Panc1 (cell line): Measurements from ENCODE around the gene STRN3. TPM values are rescaled to one million over a fixed set of nuclear protein-coding genes. Genes with fewer than 3 reads are reported as not detected.

Experiments
- ATAC-seq: fragments of 200-7000 bp; cut with Tn5 transposase; 2 replicates; pipeline ENCODE4 v1.9.1; 2020; ENCODE audit warnings: mild to moderate bottlenecking, moderate library complexity
- BruUV-seq: library from RNA; stranded (reverse); fragments of 400-500 nt; replicated peaks from 2 replicates; lab custom pipeline; 2021; lab: Mats Ljungman, UMichigan
- CTCF ChIA-PET: fragments of 300-600 bp; sonication (Branson Sonifier 250); formaldehyde crosslinking; loops from one replicate; lab custom pipeline; 2022; ENCODE audit warnings: antibody characterized with exemption; lab: Charles Lee
- POLR2A ChIA-PET: fragments of 300-600 bp; sonication (Branson Sonifier 250); formaldehyde crosslinking; loops from one replicate; lab custom pipeline; 2022; ENCODE audit warnings: antibody characterized with exemption; lab: Charles Lee
- DNase-seq: peaks from one replicate; pipeline ENCODE4 v3.0.0-alpha.2; 2010; ENCODE audit warnings: low read depth, low spot score
- H3K27ac ChIP-seq: 2 replicates; pipeline ENCODE4 v1.5.1; 2011; ENCODE audit warnings: mild to moderate bottlenecking, low read length, inconsistent platforms
- H3K27me3 ChIP-seq: fragments of 200-500 bp; sonication (Bioruptor generic); 2 replicates; pipeline ENCODE4 v1.6.0; 2014; ENCODE audit warnings: low read length, inconsistent platforms; ENCODE audit not compliant: control insufficient read depth, insufficient read depth
- H3K36me3 ChIP-seq: fragments of 200-500 bp; sonication (Bioruptor generic); 2 replicates; pipeline ENCODE4 v1.5.1; 2014; ENCODE audit warnings: inconsistent platforms, mild to moderate bottlenecking, low read length, moderate library complexity; ENCODE audit not compliant: control insufficient read depth, insufficient read depth
- H3K4me1 ChIP-seq: 2 replicates; pipeline ENCODE4 v1.5.1; 2011; ENCODE audit warnings: inconsistent platforms, mild to moderate bottlenecking, low read length, moderate library complexity; ENCODE audit not compliant: control insufficient read depth, insufficient read depth
- H3K4me3 ChIP-seq, 2 experiments: 2 replicates each; pipeline ENCODE4 v1.5.1; 2011 to 2012; ENCODE audit warnings: low read depth in 2 of 2, low read length in 2 of 2, mild to moderate bottlenecking in 2 of 2, inconsistent platforms in 1 of 2, moderate library complexity in 1 of 2
- H3K9me3 ChIP-seq: fragments of 200-500 bp; sonication (Bioruptor generic); 2 replicates; pipeline ENCODE4 v1.5.1; 2014; ENCODE audit warnings: low read depth, mild to moderate bottlenecking, inconsistent platforms, low read length, moderate library complexity; ENCODE audit not compliant: control insufficient read depth, insufficient read depth
- POLR2AphosphoS5 ChIP-seq: IDR thresholded peaks from 2 replicates; pipeline ENCODE4 v1.6.1; 2012; ENCODE audit warnings: mild to moderate bottlenecking, low read depth, low read length, moderate library complexity
- SIN3A ChIP-seq: IDR thresholded peaks from 2 replicates; pipeline ENCODE4 v1.6.1; 2012; ENCODE audit warnings: low read depth, mild to moderate bottlenecking, low read length, moderate library complexity, borderline replicate concordance; ENCODE audit not compliant: insufficient read depth
- TCF7L2 ChIP-seq: IDR thresholded peaks from 2 replicates; pipeline ENCODE4 v1.6.1; 2011; ENCODE audit warnings: mild to moderate bottlenecking, low read depth, low read length, inconsistent platforms
- in situ Hi-C: cut with HindIII; loops from 2 replicates; pipeline ENCODE4 v1.10.0; 2016; ENCODE audit warnings: low sequenced_read_pairs, low pct_unique_long_range_greater_than_20kb
- intact Hi-C: fragments of 100-400 bp; cut with micrococcal nuclease; formaldehyde crosslinking; loops from one replicate; pipeline ENCODE4 v1.10.0; 2022; ENCODE audit not compliant: unreplicated experiment
- total RNA-seq: library from RNA; stranded (reverse); gene quantifications from one replicate; pipeline ENCODE4 v1.2.1, GENCODE V29; 2021; ENCODE audit not compliant: unreplicated experiment
- TF ChIP-seq, protein P1 (sequence below), 2 experiments: IDR thresholded peaks; 2 replicates each; pipeline ENCODE4 v1.6.1; 2011 to 2012; ENCODE audit warnings: low read depth in 2 of 2, control low read depth in 1 of 2, low read length in 1 of 2, mild to moderate bottlenecking in 1 of 2, moderate library complexity in 1 of 2; ENCODE audit not compliant: insufficient read depth in 1 of 2
- TF ChIP-seq, protein P2 (sequence below): fragments of 450-650 bp; IDR thresholded peaks from 2 replicates; pipeline ENCODE4 v1.5.1; 2017; ENCODE audit warnings: mild to moderate bottlenecking

Gene STRN3
- total RNA-seq, 1 experiment from 2014 or later = 29.2 TPM

DNA sequence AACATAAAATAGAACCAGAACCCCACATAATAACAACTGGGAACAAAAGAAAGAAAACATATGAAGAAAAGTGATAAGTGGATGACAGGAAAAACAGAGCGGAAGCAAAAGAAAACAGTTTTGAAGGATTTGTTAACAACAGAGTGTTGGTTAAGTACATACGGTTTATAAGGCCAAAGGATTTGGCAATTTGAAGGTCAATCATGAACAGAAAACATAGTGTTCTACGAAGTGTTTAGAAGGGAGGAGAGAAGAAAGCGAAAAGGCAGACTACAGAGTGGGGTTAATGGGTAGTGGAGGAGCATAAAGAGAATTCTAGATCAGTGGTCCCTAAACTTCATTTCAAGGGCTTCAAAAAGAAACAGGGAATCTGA lies 4.6 kb downstream of the STRN3 start:
- Histone ChIP-seq H3K4me1 (peaks cover 5% of the 10 kb centered on the region; the same call in 1 of the 2 replicates), H3K9me3 (no peaks in the 10 kb centered on the region), H3K4me3 (no peak overlapping the region), H3K36me3 (peaks cover 6% of the 10 kb centered on the region), H3K27me3 (no peaks in the 10 kb centered on the region), H3K27ac (no peak overlapping the region)
- BruUV-seq = no TSS peak
- DNase-seq (no peak), ATAC-seq (no peak)
- no peak for TF ChIP-seq TCF7L2
- TF ChIP-seq POLR2AphosphoS5 = no peak
- TF ChIP-seq, protein P1, sequence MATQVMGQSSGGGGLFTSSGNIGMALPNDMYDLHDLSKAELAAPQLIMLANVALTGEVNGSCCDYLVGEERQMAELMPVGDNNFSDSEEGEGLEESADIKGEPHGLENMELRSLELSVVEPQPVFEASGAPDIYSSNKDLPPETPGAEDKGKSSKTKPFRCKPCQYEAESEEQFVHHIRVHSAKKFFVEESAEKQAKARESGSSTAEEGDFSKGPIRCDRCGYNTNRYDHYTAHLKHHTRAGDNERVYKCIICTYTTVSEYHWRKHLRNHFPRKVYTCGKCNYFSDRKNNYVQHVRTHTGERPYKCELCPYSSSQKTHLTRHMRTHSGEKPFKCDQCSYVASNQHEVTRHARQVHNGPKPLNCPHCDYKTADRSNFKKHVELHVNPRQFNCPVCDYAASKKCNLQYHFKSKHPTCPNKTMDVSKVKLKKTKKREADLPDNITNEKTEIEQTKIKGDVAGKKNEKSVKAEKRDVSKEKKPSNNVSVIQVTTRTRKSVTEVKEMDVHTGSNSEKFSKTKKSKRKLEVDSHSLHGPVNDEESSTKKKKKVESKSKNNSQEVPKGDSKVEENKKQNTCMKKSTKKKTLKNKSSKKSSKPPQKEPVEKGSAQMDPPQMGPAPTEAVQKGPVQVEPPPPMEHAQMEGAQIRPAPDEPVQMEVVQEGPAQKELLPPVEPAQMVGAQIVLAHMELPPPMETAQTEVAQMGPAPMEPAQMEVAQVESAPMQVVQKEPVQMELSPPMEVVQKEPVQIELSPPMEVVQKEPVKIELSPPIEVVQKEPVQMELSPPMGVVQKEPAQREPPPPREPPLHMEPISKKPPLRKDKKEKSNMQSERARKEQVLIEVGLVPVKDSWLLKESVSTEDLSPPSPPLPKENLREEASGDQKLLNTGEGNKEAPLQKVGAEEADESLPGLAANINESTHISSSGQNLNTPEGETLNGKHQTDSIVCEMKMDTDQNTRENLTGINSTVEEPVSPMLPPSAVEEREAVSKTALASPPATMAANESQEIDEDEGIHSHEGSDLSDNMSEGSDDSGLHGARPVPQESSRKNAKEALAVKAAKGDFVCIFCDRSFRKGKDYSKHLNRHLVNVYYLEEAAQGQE (IDR thresholded peaks at IDR 0.05; ENCODE audit: insufficient read depth in 1 of 2, low read depth in 2 of 2, low read length in 1 of 2) = no peak
- TF ChIP-seq SIN3A = no peak
- TF ChIP-seq, protein P2, sequence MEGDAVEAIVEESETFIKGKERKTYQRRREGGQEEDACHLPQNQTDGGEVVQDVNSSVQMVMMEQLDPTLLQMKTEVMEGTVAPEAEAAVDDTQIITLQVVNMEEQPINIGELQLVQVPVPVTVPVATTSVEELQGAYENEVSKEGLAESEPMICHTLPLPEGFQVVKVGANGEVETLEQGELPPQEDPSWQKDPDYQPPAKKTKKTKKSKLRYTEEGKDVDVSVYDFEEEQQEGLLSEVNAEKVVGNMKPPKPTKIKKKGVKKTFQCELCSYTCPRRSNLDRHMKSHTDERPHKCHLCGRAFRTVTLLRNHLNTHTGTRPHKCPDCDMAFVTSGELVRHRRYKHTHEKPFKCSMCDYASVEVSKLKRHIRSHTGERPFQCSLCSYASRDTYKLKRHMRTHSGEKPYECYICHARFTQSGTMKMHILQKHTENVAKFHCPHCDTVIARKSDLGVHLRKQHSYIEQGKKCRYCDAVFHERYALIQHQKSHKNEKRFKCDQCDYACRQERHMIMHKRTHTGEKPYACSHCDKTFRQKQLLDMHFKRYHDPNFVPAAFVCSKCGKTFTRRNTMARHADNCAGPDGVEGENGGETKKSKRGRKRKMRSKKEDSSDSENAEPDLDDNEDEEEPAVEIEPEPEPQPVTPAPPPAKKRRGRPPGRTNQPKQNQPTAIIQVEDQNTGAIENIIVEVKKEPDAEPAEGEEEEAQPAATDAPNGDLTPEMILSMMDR = no peak
- POLR2A ChIA-PET = no interaction called here
- intact Hi-C loops (no loop called here), in situ Hi-C loops (no loop called here)
- CTCF ChIA-PET = no interaction called here

DNA sequence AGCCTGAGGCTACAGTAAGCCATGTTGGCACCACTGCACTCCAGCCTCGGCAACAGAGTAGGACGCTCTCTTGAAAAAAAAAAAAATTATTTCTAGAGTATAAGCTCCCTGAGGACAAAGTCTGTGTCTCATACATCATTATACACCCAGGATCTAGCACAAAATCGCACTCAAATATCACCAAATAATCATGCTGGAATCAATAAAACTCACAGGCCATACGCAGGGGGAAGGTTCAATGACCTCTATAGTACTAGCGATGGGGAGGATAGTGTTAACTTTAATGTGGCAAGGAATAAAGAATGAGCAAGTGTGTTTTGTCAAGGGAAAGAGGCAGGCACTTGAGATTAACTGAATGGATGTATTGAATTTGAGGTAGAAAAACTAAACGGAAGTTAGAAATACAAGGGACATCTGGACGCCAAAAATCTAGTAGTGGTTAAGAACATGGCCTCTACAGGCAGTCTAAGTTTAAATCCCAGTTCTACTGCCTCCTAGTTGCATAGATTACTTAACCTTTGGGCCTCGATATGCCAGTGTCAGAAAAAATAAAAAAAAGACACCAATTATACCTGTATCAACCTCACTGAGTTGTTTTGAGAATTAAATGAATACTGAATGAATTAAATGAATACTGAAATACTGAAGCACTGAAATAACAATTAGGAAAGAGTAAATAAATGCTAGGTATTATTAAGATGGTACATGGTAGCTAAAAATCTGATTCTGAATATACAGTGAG lies 5.2 kb downstream of the STRN3 start:
- peaks cover 6% of the 10 kb centered on the region for H3K36me3 ChIP-seq
- TSS peak; percentile 1 for BruUV-seq
- no peak overlapping the region for H3K27ac ChIP-seq
- CTCF ChIA-PET = no interaction called here
- intact Hi-C loops (no loop called here), in situ Hi-C loops (no loop called here)
- POLR2A ChIA-PET = no interaction called here
- H3K4me3 ChIP-seq = no peak overlapping the region
- DNase-seq (no peak), ATAC-seq (no peak)
- TF ChIP-seq POLR2AphosphoS5 (no peak), TCF7L2 (no peak), SIN3A (no peak)
- TF ChIP-seq, protein P1 (IDR thresholded peaks at IDR 0.05; ENCODE audit: insufficient read depth in 1 of 2, low read depth in 2 of 2, low read length in 1 of 2) = no peak
- TF ChIP-seq, protein P2 = no peak
- no peaks in the 10 kb centered on the region for H3K27me3 ChIP-seq
- H3K4me1 ChIP-seq = peaks cover 5% of the 10 kb centered on the region; the same call in 1 of the 2 replicates
- H3K9me3 ChIP-seq = no peaks in the 10 kb centered on the region
